Measurements from ENCODE around the gene TULP1. TPM values are rescaled to one million over a fixed set of nuclear protein-coding genes. Genes with fewer than 3 reads are reported as not detected.
A peak's percentile ranks its signal among the peaks of the same experiment; 100 is the strongest.

TULP1 gene
- total RNA-seq, 1 experiment from 2014 or later: not detected

- ATAC-seq (no peak), DNase-seq (no peak)
- POLR2A ChIA-PET (ENCODE audit: unreplicated experiment): no interaction called here
- no peaks in the 10 kb centered on the region for H3K9me2 ChIP-seq (replicated peaks; ENCODE audit: low read length)
- no peak overlapping the region for H2AFZ ChIP-seq (ENCODE audit: low read length)
- H3K36me3 ChIP-seq (ENCODE audit: low read depth, low read length): peaks cover 22% of the 10 kb centered on the region
- intact Hi-C loops (cut with micrococcal nuclease): no loop called here
- H3K4me2 ChIP-seq (ENCODE audit: low read length): no peak overlapping the region
- H3K9ac ChIP-seq (ENCODE audit: low read length): no peak overlapping the region
- no peaks in the 10 kb centered on the region for H3K9me3 ChIP-seq (ENCODE audit: low read length)
- CTCF ChIA-PET: no interaction called here
- peaks cover 27% of the 10 kb centered on the region for H4K20me1 ChIP-seq (ENCODE audit: low read length)
- TF ChIP-seq EZH2phosphoT487 (IDR thresholded peaks at IDR 0.05; ENCODE audit: borderline replicate concordance, low read length) (no peak), EZH2 (IDR thresholded peaks at IDR 0.05; ENCODE audit: low read length, unreplicated experiment) (no peak), CTCF (conservative IDR thresholded peaks at IDR 0.05; ENCODE audit: low read depth, low read length) (no peak)
- H3K4me1 ChIP-seq (ENCODE audit: insufficient read depth, low read length): peaks cover 6% of the 10 kb centered on the region
- peaks cover 13% of the 10 kb centered on the region for H3K79me2 ChIP-seq (ENCODE audit: low read length)
- H3F3A ChIP-seq (ENCODE audit: low read length, unreplicated experiment): peaks cover 24% of the 10 kb centered on the region
- no peak overlapping the region for H3K27ac ChIP-seq (ENCODE audit: low read length)
- H3K4me3 ChIP-seq (ENCODE audit: low read length): no peak overlapping the region
- H3K27me3 ChIP-seq (ENCODE audit: low read length): no peaks in the 10 kb centered on the region
- BruUV-seq (replicated peaks): no TSS peak
Observed at GRCh38 chr6:35476004-35476403, 36.7 kb downstream of the TULP1 start.

GRCh38 chr6:35475573-35475972 is 37.1 kb downstream of the TULP1 start:
- H3K4me2 ChIP-seq (ENCODE audit: low read length): no peak overlapping the region
- H3F3A ChIP-seq (ENCODE audit: low read length, unreplicated experiment): peaks cover 28% of the 10 kb centered on the region
- peaks cover 31% of the 10 kb centered on the region for H4K20me1 ChIP-seq (ENCODE audit: low read length)
- no peak for DNase-seq
- POLR2A ChIA-PET (ENCODE audit: unreplicated experiment): no interaction called here
- H3K27ac ChIP-seq (ENCODE audit: low read length): no peak overlapping the region
- no peak overlapping the region for H3K9ac ChIP-seq (ENCODE audit: low read length)
- no peaks in the 10 kb centered on the region for H3K9me3 ChIP-seq (ENCODE audit: low read length)
- H3K36me3 ChIP-seq (ENCODE audit: low read depth, low read length): peaks cover 26% of the 10 kb centered on the region
- CTCF ChIA-PET: no interaction called here
- H3K9me2 ChIP-seq (replicated peaks; ENCODE audit: low read length): no peaks in the 10 kb centered on the region
- peaks cover 18% of the 10 kb centered on the region for H3K79me2 ChIP-seq (ENCODE audit: low read length)
- H3K4me1 ChIP-seq (ENCODE audit: insufficient read depth, low read length): peaks cover 10% of the 10 kb centered on the region
- no peak for ATAC-seq
- BruUV-seq (replicated peaks): TSS peak; percentile 15
- no peak for TF ChIP-seq CTCF (conservative IDR thresholded peaks at IDR 0.05; ENCODE audit: low read depth, low read length)
- no peak for TF ChIP-seq EZH2 (IDR thresholded peaks at IDR 0.05; ENCODE audit: low read length, unreplicated experiment)
- no peak for TF ChIP-seq EZH2phosphoT487 (IDR thresholded peaks at IDR 0.05; ENCODE audit: borderline replicate concordance, low read length)
- H2AFZ ChIP-seq (ENCODE audit: low read length): no peak overlapping the region
- no peaks in the 10 kb centered on the region for H3K27me3 ChIP-seq (ENCODE audit: low read length)
- no peak overlapping the region for H3K4me3 ChIP-seq (ENCODE audit: low read length)
- intact Hi-C loops (cut with micrococcal nuclease): no loop called here

- CTCF ChIA-PET: no interaction called here
- Histone ChIP-seq H4K20me1 (ENCODE audit: low read length) (peaks cover 36% of the 10 kb centered on the region), H3K27me3 (ENCODE audit: low read length) (no peaks in the 10 kb centered on the region), H3K4me1 (ENCODE audit: insufficient read depth, low read length) (peaks cover 15% of the 10 kb centered on the region), H3K4me3 (ENCODE audit: low read length) (no peak overlapping the region), H3K36me3 (ENCODE audit: low read depth, low read length) (peaks cover 31% of the 10 kb centered on the region), H3K79me2 (ENCODE audit: low read length) (peaks cover 23% of the 10 kb centered on the region), H3K27ac (ENCODE audit: low read length) (no peak overlapping the region), H3K9ac (ENCODE audit: low read length) (no peak overlapping the region), H2AFZ (ENCODE audit: low read length) (no peak overlapping the region), H3K9me3 (ENCODE audit: low read length) (no peaks in the 10 kb centered on the region), H3K9me2 (replicated peaks; ENCODE audit: low read length) (no peaks in the 10 kb centered on the region), H3K4me2 (ENCODE audit: low read length) (no peak overlapping the region), H3F3A (ENCODE audit: low read length, unreplicated experiment) (peaks cover 29% of the 10 kb centered on the region)
- intact Hi-C loops (cut with micrococcal nuclease): no loop called here
- no peak for TF ChIP-seq EZH2phosphoT487 (IDR thresholded peaks at IDR 0.05; ENCODE audit: borderline replicate concordance, low read length)
- TF ChIP-seq CTCF (conservative IDR thresholded peaks at IDR 0.05; ENCODE audit: low read depth, low read length): no peak
- TF ChIP-seq EZH2 (IDR thresholded peaks at IDR 0.05; ENCODE audit: low read length, unreplicated experiment): no peak
- ATAC-seq: no peak
- BruUV-seq (replicated peaks): no TSS peak
- POLR2A ChIA-PET (ENCODE audit: unreplicated experiment): no interaction called here
- no peak for DNase-seq
Observed at GRCh38 chr6:35474942-35475570, 37.6 kb downstream of the TULP1 start.
